Activated T-cell treated with anti-CD3 and anti-CD28 coated beads for 48 hours (primary cell): ENCODE results near the gene CSNK2B.

Experiments used
- DNase-seq: peaks from one replicate; pipeline ENCODE4 v3.0.0-alpha.2; 2020; ENCODE audit warnings: low read depth

The CSNK2B gene

GRCh38 chr6:31660381-31661261 is 5.3 kb upstream of the CSNK2B start, which contains the start of gene C6orf47:
Gene C6orf47, minus strand, starts transcription at chr6:31660778. Its CDS starts 831 bp downstream, at chr6:31659947.
- DNase-seq, result peak; percentile 78

GRCh38 chr6:31661262-31662123 is 4.4 kb upstream of the CSNK2B start:
- DNase-seq, result no peak

- DNase-seq, result no peak
Observed at GRCh38 chr6:31662124-31662723, 3.7 kb upstream of the CSNK2B start.

GRCh38 chr6:31663126-31663960 is 2.5 kb upstream of the CSNK2B start:
- DNase-seq, result no peak

GRCh38 chr6:31663961-31664789 is 1.7 kb upstream of the CSNK2B start:
- no peak for DNase-seq

- peak; percentile 81 for DNase-seq
Observed at GRCh38 chr6:31664790-31665500, 935 bp upstream of the CSNK2B start, which contains the start of gene GPANK1. Gene GPANK1, minus strand, starts transcription at chr6:31664997. Its CDS starts 519 bp downstream, at chr6:31664478.

- no peak for DNase-seq
Observed at GRCh38 chr6:31666337-31666965, 571 bp downstream of the CSNK2B start.

GRCh38 chr6:31669676-31670075 is 3.8 kb downstream of the CSNK2B start, which contains the start of gene LY6G5B:
Gene LY6G5B, plus strand, starts transcription at chr6:31669976. Its CDS starts 975 bp downstream, at chr6:31670951.
- no peak for DNase-seq

- no peak for DNase-seq
Observed at GRCh38 chr6:31676322-31676903, 10.5 kb downstream of the CSNK2B start.

GRCh38 chr6:31676904-31677303 is 11.0 kb downstream of the CSNK2B start:
- no peak for DNase-seq

- DNase-seq, result no peak
Observed at GRCh38 chr6:31677955-31678354, 12.1 kb downstream of the CSNK2B start.

- peak; percentile 56 for DNase-seq
Observed at GRCh38 chr6:31680226-31681134, 14.6 kb downstream of the CSNK2B start, which contains the start of gene LY6G5C. Gene LY6G5C, minus strand, starts transcription at chr6:31681067. Its CDS starts 694 bp downstream, at chr6:31680373.

GRCh38 chr6:31681135-31681671 is 15.3 kb downstream of the CSNK2B start:
- DNase-seq, result no peak

GRCh38 chr6:31683591-31683990 is 17.7 kb downstream of the CSNK2B start:
- DNase-seq, result no peak

- no peak for DNase-seq
Observed at GRCh38 chr6:31686483-31686882, 20.6 kb downstream of the CSNK2B start.

- DNase-seq, result no peak
Observed at GRCh38 chr6:31687321-31687720, 21.4 kb downstream of the CSNK2B start.
